K562 (cell line): ENCODE measurements around the gene CRLF1. TPM values are rescaled to one million over a fixed set of nuclear protein-coding genes. Genes with fewer than 3 reads are reported as not detected.

Experiments used
- ATAC-seq: fragments of 200-7000 bp; cut with Tn5 transposase; 3 replicates; pipeline ENCODE4 v1.9.1; 2020; ENCODE audit warnings: moderate library complexity
- BruUV-seq: library from RNA; stranded (reverse); fragments of 400-500 nt; replicated peaks from 2 replicates; lab custom pipeline; 2021; lab: Mats Ljungman, UMichigan
- CTCF ChIA-PET: fragments of 300-600 bp; formaldehyde crosslinking; extraction: SDS; loops from one replicate; lab custom pipeline; 2021; ENCODE audit warnings: low intra/inter-chr PET ratio; lab: Yijun Ruan, JAX
- POLR2A ChIA-PET: fragments of 300-600, 350-650 bp; sonication (Branson Sonifier 250); formaldehyde crosslinking; extraction: SDS; loops from one replicate; lab custom pipeline; 2021; ENCODE audit warnings: antibody characterized with exemption, inconsistent platforms; lab: Yijun Ruan, JAX
- DNase-seq, 4 experiments: peaks; one replicate each; pipeline versions ENCODE4 v3.0.0 to v3.0.0-alpha.2; 2011 to 2018; ENCODE audit warnings: low spot score in 3 of 4, mixed read lengths in 3 of 4; ENCODE audit errors: extremely low read depth in 1 of 4
- FAIRE-seq: peaks from 2 replicates; lab custom pipeline; 2011; peaks lifted over from hg19 to GRCh38; lab: Jason Lieb, UNC
- H2AFZ ChIP-seq: 2 replicates; pipeline ENCODE4 v1.6.0; 2011; ENCODE audit warnings: low read depth, low read length, control low read depth, inconsistent platforms
- H3K27ac ChIP-seq: fragments of 200-600 bp; 3 replicates; pipeline ENCODE4 v1.8.0; 2011; ENCODE audit warnings: low read depth, mild to moderate bottlenecking, control low read depth, inconsistent platforms, low read length, moderate library complexity, mixed read lengths; ENCODE audit errors: extremely low read depth
- H3K27me3 ChIP-seq, 2 experiments: fragments of 300-600 bp in 1 of 2; 2 replicates in 1 of 2; 3 replicates in 1 of 2; pipeline versions ENCODE4 v1.6.0 to v1.8.0; 2011; ENCODE audit warnings: inconsistent platforms in 2 of 2, low read length in 2 of 2, mild to moderate bottlenecking in 1 of 2, mixed read lengths in 1 of 2, moderate library complexity in 1 of 2; ENCODE audit not compliant: control insufficient read depth in 2 of 2, insufficient read depth in 2 of 2
- H3K36me3 ChIP-seq: fragments of 300-600 bp; 3 replicates; pipeline ENCODE4 v1.8.0; 2011; ENCODE audit warnings: mild to moderate bottlenecking, low read length, inconsistent platforms; ENCODE audit not compliant: control insufficient read depth, insufficient read depth
- H3K4me1 ChIP-seq, 2 experiments: fragments of 200-600 bp in 1 of 2; replicated peaks in 1 of 2; 2 replicates in 1 of 2; 3 replicates in 1 of 2; pipeline versions ENCODE4 v1.5.1 to v1.8.0; 2011; ENCODE audit warnings: inconsistent platforms in 2 of 2, low read length in 2 of 2, mild to moderate bottlenecking in 1 of 2, mixed read lengths in 1 of 2, moderate library complexity in 1 of 2; ENCODE audit not compliant: control insufficient read depth in 2 of 2, insufficient read depth in 2 of 2
- H3K4me2 ChIP-seq: 2 replicates; pipeline ENCODE4 v1.6.1; 2011; ENCODE audit warnings: low read length, control low read depth, inconsistent platforms, mixed read lengths; ENCODE audit not compliant: insufficient read depth
- H3K4me3 ChIP-seq: fragments of 200-600 bp; sonication (generic), shearing (Covaris generic); 2 replicates; pipeline ENCODE4 v1.5.1; 2016; ENCODE audit warnings: control low read depth, inconsistent platforms
- H3K79me2 ChIP-seq: fragments of 200-600 bp; 3 replicates; pipeline ENCODE4 v1.8.0; 2011; ENCODE audit warnings: low read length, inconsistent platforms; ENCODE audit not compliant: control insufficient read depth, insufficient read depth
- H3K9ac ChIP-seq, 2 experiments: 2 replicates each; pipeline versions ENCODE4 v1.6.0 to v1.6.1; 2011; ENCODE audit warnings: low read depth in 2 of 2, low read length in 2 of 2, control low read depth in 1 of 2, inconsistent platforms in 1 of 2, mild to moderate bottlenecking in 1 of 2, mixed read lengths in 1 of 2; ENCODE audit not compliant: insufficient read depth in 1 of 2
- H3K9me1 ChIP-seq: one replicate; pipeline ENCODE4 v1.6.0; 2011; ENCODE audit warnings: inconsistent platforms, mild to moderate bottlenecking, low read length, moderate library complexity; ENCODE audit not compliant: control insufficient read depth, insufficient read depth
- H3K9me3 ChIP-seq: replicated peaks from 2 replicates; pipeline ENCODE4 v1.5.1; 2011; ENCODE audit warnings: low read depth, low read length, inconsistent platforms; ENCODE audit not compliant: control insufficient read depth, insufficient read depth
- H4K20me1 ChIP-seq: replicated peaks from 2 replicates; pipeline ENCODE4 v1.6.1; 2011; ENCODE audit warnings: low read length, inconsistent platforms, mixed read lengths; ENCODE audit not compliant: control insufficient read depth, insufficient read depth
- CUX1 ChIP-seq: fragments of 200-800 bp; sonication (Bioruptor generic); IDR thresholded peaks from 2 replicates; pipeline ENCODE4 v1.6.1; 2016; ENCODE audit warnings: missing genetic modification characterization, missing compliant biosample characterization
- KLF16 ChIP-seq: IDR thresholded peaks from 2 replicates; pipeline ENCODE4 v1.6.1; 2016; ENCODE audit warnings: antibody characterized with exemption
- MTA1 ChIP-seq: fragments of 450-650 bp; IDR thresholded peaks from 2 replicates; pipeline ENCODE4 v1.6.1; 2017; ENCODE audit warnings: borderline replicate concordance
- MXD1 ChIP-seq: fragments of 250-450 bp; sonication (Bioruptor Pico); IDR thresholded peaks from 2 replicates; pipeline ENCODE4 v1.8.0; 2021; ENCODE audit warnings: borderline replicate concordance, mild to moderate bottlenecking, moderate library complexity; ENCODE audit not compliant: poor library complexity, severe bottlenecking
- NONO ChIP-seq, 2 experiments: fragments of 200-400 bp in 1 of 2; fragments of 450-650 bp in 1 of 2; formaldehyde crosslinking in 1 of 2; IDR thresholded peaks; 2 replicates each; pipeline ENCODE4 v1.6.1; 2017; ENCODE audit warnings: low read depth in 2 of 2, mild to moderate bottlenecking in 2 of 2, moderate library complexity in 2 of 2, low read length in 1 of 2
- RFX5 ChIP-seq: IDR thresholded peaks from 2 replicates; pipeline ENCODE4 v1.6.1; 2011; ENCODE audit warnings: low read depth, mild to moderate bottlenecking, improper control_type of control experiment, low read length
- SLC30A9 ChIP-seq: fragments of 250-450 bp; sonication (Bioruptor Pico); IDR thresholded peaks from 2 replicates; pipeline ENCODE4 v1.8.0; 2022; ENCODE audit warnings: mild to moderate bottlenecking, moderate library complexity
- ZNF655 ChIP-seq: fragments of 250-450 bp; sonication (Bioruptor Pico); IDR thresholded peaks from 2 replicates; pipeline ENCODE4 v1.5.0; 2021
- WGBS: fragments of 100-300 bp; shearing (Covaris generic); methylation state at CpG from one replicate; pipeline ENCODE4 v1.1.6; 2016; ENCODE audit warnings: low coverage, mixed read lengths; ENCODE audit not compliant: insufficient coverage; ENCODE audit errors: missing lambda C conversion rate; 5-methylcytosine and 5-hydroxymethylcytosine counted together
- in situ Hi-C: fragments of 300-500 bp; cut with MboI; formaldehyde crosslinking; loops from 4 replicates; pipeline ENCODE4 v1.15.0; 2018; ENCODE audit warnings: inconsistent platforms, mixed read lengths
- intact Hi-C: fragments of 100-400 bp; cut with micrococcal nuclease; formaldehyde crosslinking; loops from 2 replicates; pipeline ENCODE4 v1.14.2; 2022
- polyA plus RNA-seq, 8 experiments: library from polyadenylated mRNA; depleted of rRNA in 4 of 8; stranded (reverse) in 5 of 8; unstranded in 3 of 8; fragments of >200 nt; fragmentation: Nextera tagmentation in 2 of 8; fragmentation: Illumina TruSeq in 1 of 8; extraction: Ambion mirVana in 2 of 8; extraction: Trizol in 1 of 8; gene quantifications; 2 replicates each; pipeline versions ENCODE4 v1.2.1 to v1.2.3, GENCODE V29; 2011 to 2014; ENCODE audit warnings: inconsistent platforms in 1 of 8, missing spikeins in 1 of 8
- total RNA-seq, 7 experiments: library from RNA; depleted of rRNA in 6 of 7; stranded (reverse); fragments of >200 nt in 6 of 7; fragmentation: Illumina TruSeq in 2 of 7; extraction: Trizol in 2 of 7; gene quantifications; 2 replicates each; pipeline versions ENCODE4 v1.2.1 to v1.2.3, GENCODE V29; 2011 to 2021; ENCODE audit warnings: low replicate concordance in 1 of 7
- TF ChIP-seq, protein P1 (sequence below): fragments of 250-450 bp; sonication (Bioruptor Pico); IDR thresholded peaks from 2 replicates; pipeline ENCODE4 v1.4.0; 2020

CRLF1 gene
- total and polyA plus RNA-seq, 9 of the 15 experiments (the other 6 are each of a cell fraction or from before 2014, with no cell fraction given) = 0.85 to 3.6 (median 1.7) TPM

DNA sequence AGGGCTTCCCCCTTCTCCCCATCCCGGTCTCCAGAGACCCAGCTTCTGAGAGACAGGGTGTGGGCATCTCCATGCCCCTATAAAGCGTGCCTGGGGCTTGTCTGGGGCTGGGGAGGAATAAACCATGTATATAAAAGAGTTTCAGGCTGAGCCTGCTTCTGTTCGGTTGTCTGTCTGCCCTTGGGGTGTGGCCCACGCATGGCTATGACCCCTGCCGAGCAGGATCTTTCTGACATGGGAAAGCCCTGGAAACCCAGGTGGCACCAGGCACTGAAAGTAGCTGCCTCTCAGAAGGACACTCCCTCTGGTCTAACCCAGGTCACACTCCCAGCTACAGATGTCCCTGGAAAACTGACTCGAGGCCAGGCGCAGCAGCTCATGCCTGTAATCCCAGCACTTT lies 14.3 kb upstream of the CRLF1 start (continued):
- TF ChIP-seq, protein P1, sequence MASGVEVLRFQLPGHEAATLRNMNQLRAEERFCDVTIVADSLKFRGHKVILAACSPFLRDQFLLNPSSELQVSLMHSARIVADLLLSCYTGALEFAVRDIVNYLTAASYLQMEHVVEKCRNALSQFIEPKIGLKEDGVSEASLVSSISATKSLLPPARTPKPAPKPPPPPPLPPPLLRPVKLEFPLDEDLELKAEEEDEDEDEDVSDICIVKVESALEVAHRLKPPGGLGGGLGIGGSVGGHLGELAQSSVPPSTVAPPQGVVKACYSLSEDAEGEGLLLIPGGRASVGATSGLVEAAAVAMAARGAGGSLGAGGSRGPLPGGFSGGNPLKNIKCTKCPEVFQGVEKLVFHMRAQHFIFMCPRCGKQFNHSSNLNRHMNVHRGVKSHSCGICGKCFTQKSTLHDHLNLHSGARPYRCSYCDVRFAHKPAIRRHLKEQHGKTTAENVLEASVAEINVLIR (CRISPR knock-in tag) = no peak

GRCh38 chr19:18620311-18620710 lies 13.7 kb upstream of the CRLF1 start:
- H3K27me3 ChIP-seq = peaks cover 5 to 32% of the 10 kb centered on the region in 2 experiments; a peak in 4 of 5 replicates
- no peak for DNase-seq
- H3K9ac ChIP-seq = no peak overlapping the region; a peak in 1 of 4 replicates
- intact Hi-C loops (no loop called here), in situ Hi-C loops (no loop called here)
- no peak overlapping the region for H3K4me2 ChIP-seq
- H4K20me1 ChIP-seq = no peaks in the 10 kb centered on the region; the same call in 1 of the 2 replicates
- ATAC-seq = no peak
- no peaks in the 10 kb centered on the region for H3K36me3 ChIP-seq
- no peak overlapping the region for H3K4me3 ChIP-seq
- H3K4me1 ChIP-seq = peaks cover 0 to 6% of the 10 kb centered on the region in 2 experiments; a peak in 3 of 5 replicates
- H2AFZ ChIP-seq = no peak overlapping the region
- H3K79me2 ChIP-seq = no peaks in the 10 kb centered on the region
- WGBS = 8% methylated on average over 6 of the region's 10 CpGs
- FAIRE-seq = no peak
- BruUV-seq = no TSS peak
- no peak overlapping the region for H3K27ac ChIP-seq
- H3K9me3 ChIP-seq = no peaks in the 10 kb centered on the region
- no peak for TF ChIP-seq MTA1
- no peak for TF ChIP-seq CUX1
- no peak for TF ChIP-seq KLF16
- TF ChIP-seq ZNF655 = no peak
- no peak for TF ChIP-seq MXD1 (CRISPR knock-in tag)
- no peak for TF ChIP-seq RFX5
- no peak for TF ChIP-seq SLC30A9
- TF ChIP-seq NONO (IDR thresholded peaks at IDR 0.05; ENCODE audit: low read depth in 2 of 2, low read length in 1 of 2) = no peak
- ChIA-PET POLR2A (interaction anchor here (1.3 kb wide), 1 partner anchor 21 kb away, joined by 3 read pairs; no protein-coding TSS in a partner anchor), CTCF (no interaction called here)
- no peaks in the 10 kb centered on the region for H3K9me1 ChIP-seq
